A673 (cell line): ENCODE data around the gene RAB22A.

ENCODE experiments used
- CTCF ChIP-seq: fragments of 300-800, 200-600 bp; sonication (generic); conservative IDR thresholded peaks from 2 replicates; pipeline ENCODE4 v1.5.1; 2017; ENCODE audit warnings: low read depth, mild to moderate bottlenecking, antibody characterized with exemption, low read length, moderate library complexity, mixed read lengths
- EZH2 ChIP-seq: fragments of 200-600 bp; sonication (generic); IDR thresholded peaks from 2 replicates; pipeline ENCODE4 v1.6.1; 2017; ENCODE audit warnings: borderline replicate concordance, low read depth, mild to moderate bottlenecking, mixed read lengths, antibody characterized with exemption, low read length; ENCODE audit not compliant: poor library complexity, severe bottlenecking

- TF ChIP-seq CTCF (no peak), EZH2 (no peak)
These were observed 31.3 kb downstream of the RAB22A start for GRCh38 chr20:58340853-58341252.
